ENCODE data around the gene SLC7A10.
"Not testable (repeated sequence)": the region's sequence is repeated elsewhere in the genome, so short reads cannot be mapped to it uniquely, and the experiment has no call there.

The SLC7A10 gene

DNA sequence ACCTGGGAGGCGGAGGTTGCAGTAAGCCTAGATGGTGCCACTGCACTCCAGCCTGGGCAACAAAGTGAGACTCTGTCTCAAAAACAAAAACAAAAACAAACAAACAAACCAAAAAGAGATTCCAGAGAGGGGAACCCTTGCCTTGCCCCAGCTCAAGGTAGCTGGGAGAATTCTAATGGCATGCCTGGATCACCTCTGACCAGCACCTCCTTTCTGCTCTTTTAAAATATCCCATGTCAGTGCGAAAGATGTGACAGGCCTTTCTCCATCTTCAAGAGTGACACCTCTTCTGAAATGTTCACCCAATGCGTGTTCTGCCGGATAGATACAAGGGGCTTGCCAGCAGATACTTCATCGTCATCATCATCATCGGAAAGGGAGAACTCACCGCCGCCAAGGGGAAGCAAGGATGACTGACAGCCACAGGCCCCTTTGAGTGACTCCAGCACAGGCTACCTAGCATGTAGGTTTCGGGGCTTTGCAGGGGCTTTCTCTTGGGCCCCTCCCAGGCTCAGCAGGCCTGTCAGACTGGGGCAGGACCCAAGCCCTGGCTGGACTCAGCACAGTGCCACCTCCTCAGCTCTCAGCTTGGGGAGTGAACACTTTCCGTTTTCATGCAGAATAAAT, 50.4 kb downstream of the SLC7A10 start:
- DNase-seq: no peak

DNA sequence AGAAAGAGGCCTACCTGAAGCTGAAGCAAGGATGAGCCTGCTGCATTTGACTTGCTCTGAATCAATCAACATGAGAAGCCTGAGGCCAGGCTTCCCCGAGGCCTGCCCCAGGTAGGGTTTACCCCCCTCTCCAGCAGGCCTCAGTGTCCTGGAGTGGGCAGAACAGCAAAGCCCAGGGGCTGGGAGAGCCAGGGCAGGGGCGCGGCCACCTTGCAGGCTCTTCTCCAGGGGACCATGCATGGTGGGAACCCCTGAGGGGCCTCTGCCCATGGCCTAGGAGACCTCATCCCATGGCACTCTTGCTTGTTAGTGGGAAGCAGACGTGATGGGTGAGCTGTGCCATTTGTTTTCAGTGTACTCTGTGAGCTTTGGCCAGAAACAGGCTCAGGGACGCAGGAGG, 51.5 kb downstream of the SLC7A10 start:
- no peak for DNase-seq

DNA sequence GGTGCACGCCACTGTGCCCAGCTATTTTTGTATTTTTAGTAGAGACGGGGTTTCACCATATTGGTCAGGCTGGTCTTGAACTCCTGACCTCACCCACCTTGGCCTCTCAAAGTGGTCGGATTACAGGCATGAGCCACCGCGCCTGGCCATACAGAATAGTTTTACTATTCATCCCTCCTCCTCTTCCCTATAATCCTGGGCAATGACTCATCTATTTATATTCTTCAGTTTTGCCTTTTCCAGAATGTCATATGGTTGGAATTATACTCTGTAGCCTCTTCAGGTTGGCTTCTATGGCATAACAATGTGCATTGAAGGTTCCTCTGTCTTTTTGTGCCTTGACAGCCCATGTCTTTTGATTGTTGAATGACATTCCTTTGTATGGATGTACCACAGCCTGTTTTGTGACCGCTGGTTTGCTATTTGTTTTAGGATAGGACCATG, 53.7 kb downstream of the SLC7A10 start:
- no peak for DNase-seq

DNA sequence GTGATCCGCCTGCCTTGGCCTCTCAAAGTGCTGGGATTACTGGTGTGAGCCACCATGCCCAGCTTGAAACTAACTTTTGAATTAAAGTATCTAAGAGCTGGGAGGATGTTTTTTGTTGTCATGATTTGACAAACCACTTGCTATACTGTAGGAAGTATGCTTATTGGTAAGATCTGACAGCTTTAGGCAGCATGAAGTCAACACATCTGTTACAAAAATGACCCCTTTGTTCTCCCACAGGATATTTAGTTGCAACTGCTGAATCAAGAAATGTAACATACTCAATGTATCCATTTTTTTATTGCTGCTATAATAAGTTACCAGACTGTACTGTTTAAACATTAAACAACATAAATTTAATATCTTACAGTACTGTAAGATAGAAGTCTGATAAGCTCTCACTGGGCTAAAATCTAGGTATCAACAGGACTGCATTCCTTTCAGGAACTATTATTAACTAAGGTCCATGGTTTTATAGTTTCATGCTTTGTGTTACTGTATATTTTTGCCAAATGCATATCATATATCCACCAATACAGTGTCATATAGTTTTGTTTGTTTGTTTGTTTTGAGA, 54.3 kb downstream of the SLC7A10 start:
- no peak for DNase-seq

DNA sequence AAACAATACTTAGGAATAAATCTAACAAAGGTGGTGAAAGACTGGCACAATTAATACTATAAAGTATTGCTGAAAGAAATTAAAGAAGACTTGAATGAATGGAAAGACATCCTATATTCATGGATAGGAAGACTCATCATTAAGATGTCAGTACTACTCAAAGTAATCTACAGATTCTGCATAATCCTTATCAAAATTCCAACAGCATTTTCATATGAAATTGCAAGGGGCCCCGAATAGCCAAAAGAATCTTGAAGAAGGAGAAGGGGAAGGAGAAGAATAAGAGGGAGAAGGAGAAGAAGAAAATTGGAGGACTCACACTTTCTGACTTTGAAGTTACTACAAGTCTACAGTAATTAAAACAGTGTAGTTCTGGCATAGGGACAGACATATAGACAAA, 57.1 kb downstream of the SLC7A10 start:
- DNase-seq: no peak

DNA sequence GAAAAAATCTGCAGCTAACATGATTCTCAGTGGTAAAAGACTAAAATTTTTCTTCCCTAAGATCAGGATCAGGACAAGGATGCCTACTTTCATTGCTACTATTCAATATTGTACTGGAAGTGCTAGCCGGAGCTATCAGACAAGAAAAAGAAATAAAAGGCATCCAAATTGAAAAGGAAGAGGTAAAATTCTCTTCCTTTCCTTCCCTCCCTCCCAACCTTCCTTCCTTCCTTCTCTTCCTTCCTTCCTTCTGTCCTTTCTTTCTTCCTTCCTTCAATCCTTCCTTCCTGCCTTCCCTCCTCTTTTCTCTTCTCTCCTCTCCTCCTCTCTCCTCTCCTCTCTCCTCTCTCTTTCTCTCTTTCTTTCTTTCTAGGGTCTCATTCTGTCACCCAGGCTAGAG, 58.2 kb downstream of the SLC7A10 start:
- no peak for DNase-seq

DNA sequence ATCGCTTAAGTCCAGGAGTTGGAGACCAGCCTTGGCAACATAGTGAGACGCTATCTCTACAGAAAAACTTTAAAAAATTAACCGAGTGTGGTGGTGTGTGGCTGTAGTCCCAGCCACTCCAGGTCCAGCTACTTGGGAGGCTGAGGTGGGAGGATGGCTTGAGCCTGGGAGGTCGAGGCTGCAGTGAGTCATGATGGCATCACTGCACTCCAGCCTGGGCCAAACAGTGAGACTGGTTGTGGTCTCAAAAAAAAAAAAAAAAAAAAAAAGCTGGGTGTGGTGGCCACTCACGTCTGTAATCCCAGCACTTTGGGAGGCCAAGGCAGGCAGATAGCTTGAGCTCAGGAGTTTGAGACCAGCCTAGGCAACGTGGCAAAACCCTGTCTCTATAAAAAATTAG, 59.6 kb downstream of the SLC7A10 start:
- DNase-seq: not testable (repeated sequence)

- no peak for DNase-seq
These were observed 62.2 kb downstream of the SLC7A10 start for GRCh38 chr19:33163481-33163880.

- DNase-seq: no peak
These were observed 64.4 kb downstream of the SLC7A10 start for GRCh38 chr19:33161201-33161600.

DNA sequence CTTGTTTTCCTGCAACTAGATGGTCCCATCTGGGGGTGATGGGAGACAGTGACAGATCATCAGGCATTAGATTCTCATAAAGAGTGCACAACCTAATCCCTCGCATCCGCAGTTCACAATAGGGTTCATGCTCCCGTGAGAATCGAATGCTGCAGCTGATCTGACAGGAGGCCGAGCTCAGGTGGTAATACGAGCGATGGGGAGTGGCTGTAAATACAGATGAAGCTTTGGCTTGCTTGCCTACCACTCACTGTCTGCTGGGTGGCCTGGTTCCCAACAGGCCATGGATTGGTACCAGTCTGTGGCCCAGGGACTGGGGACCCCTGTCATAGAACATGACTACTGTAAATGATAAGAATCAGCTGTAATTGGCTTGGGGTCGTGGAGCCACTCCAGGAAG, 65.8 kb downstream of the SLC7A10 start:
- DNase-seq: no peak

GRCh38 chr19:33159149-33159548, 66.5 kb downstream of the SLC7A10 start:
- no peak for DNase-seq

All from NCI-H446 treated with DMSO at 0.1 percent for 48 hours (cell line).